GM18858 (cell line): ENCODE measurements around the gene LOXL1.
"Not testable (repeated sequence)": the region's sequence is repeated elsewhere in the genome, so short reads cannot be mapped to it uniquely, and the experiment has no call there.

Source experiments
- ATAC-seq: cut with Tn5 transposase; IDR thresholded peaks from one replicate; pipeline ENCODE4 v1.9.1; 2021; ENCODE audit not compliant: unreplicated experiment

The LOXL1 gene

GRCh38 chr15:73973683-73974200 is 47.5 kb downstream of the LOXL1 start:
- not testable (repeated sequence) for ATAC-seq

- ATAC-seq = not testable (repeated sequence)
These were observed 49.3 kb downstream of the LOXL1 start for GRCh38 chr15:73975440-73976125.

- no peak for ATAC-seq
These were observed 52.6 kb downstream of the LOXL1 start for GRCh38 chr15:73978896-73979295.

- no peak for ATAC-seq
These were observed 53.4 kb downstream of the LOXL1 start for GRCh38 chr15:73979636-73980035.

- no peak for ATAC-seq
These were observed 55.5 kb downstream of the LOXL1 start for GRCh38 chr15:73981761-73982221.

- ATAC-seq = no peak
These were observed 56.1 kb downstream of the LOXL1 start for GRCh38 chr15:73982222-73982962.

GRCh38 chr15:73983211-73983727 is 57.0 kb downstream of the LOXL1 start:
- ATAC-seq = no peak

GRCh38 chr15:73983773-73984172 is 57.5 kb downstream of the LOXL1 start:
- no peak for ATAC-seq

- ATAC-seq = no peak
These were observed 58.1 kb downstream of the LOXL1 start for GRCh38 chr15:73984208-73984979.

- no peak for ATAC-seq
These were observed 59.0 kb downstream of the LOXL1 start for GRCh38 chr15:73985101-73985873.

- no peak for ATAC-seq
These were observed 60.0 kb downstream of the LOXL1 start for GRCh38 chr15:73986055-73986775.

GRCh38 chr15:73986776-73987056 is 60.5 kb downstream of the LOXL1 start:
- ATAC-seq = no peak

- no peak for ATAC-seq
These were observed 61.0 kb downstream of the LOXL1 start for GRCh38 chr15:73987250-73987649.

- ATAC-seq = no peak
These were observed 61.6 kb downstream of the LOXL1 start for GRCh38 chr15:73987681-73988444.

GRCh38 chr15:73988445-73988969 is 62.2 kb downstream of the LOXL1 start:
- ATAC-seq = no peak

- no peak for ATAC-seq
These were observed 62.9 kb downstream of the LOXL1 start for GRCh38 chr15:73989001-73989798.

GRCh38 chr15:73990250-73991005 is 64.2 kb downstream of the LOXL1 start:
- no peak for ATAC-seq
